Erythroblast (primary cell): ENCODE results near the gene MAD1L1.

ENCODE experiments used
- GATA1 ChIP-seq: IDR thresholded peaks from 2 replicates; pipeline ENCODE4 v1.6.1; 2011; ENCODE audit warnings: low read depth, mild to moderate bottlenecking, control low read depth, low read length, moderate library complexity
- POLR2A ChIP-seq: IDR thresholded peaks from 2 replicates; pipeline ENCODE4 v1.6.1; 2011; ENCODE audit warnings: mild to moderate bottlenecking, low read length

- TF ChIP-seq POLR2A, result no peak
- TF ChIP-seq GATA1, result no peak
Measured at GRCh38 chr7:2038931-2039728, 193.6 kb downstream of the MAD1L1 start.
